Ascending aorta (tissue), 2 donors: Measurements from ENCODE around the gene IDUA. TPM values are rescaled to one million over a fixed set of nuclear protein-coding genes. Genes with fewer than 3 reads are reported as not detected.
A peak's percentile ranks its signal among the peaks of the same experiment; 100 is the strongest.

Source experiments
- DNase-seq, 2 donors: peaks; one replicate each; pipeline ENCODE4 v3.0.0-alpha.2; 2019; ENCODE audit warnings: low spot score in 2 of 2
- H3K27ac ChIP-seq, 2 donors: fragments of 200-600 bp; sonication (generic); one replicate each; pipeline ENCODE4 v1.5.1; 2016 to 2017; ENCODE audit warnings: mild to moderate bottlenecking in 1 of 2
- H3K27me3 ChIP-seq: fragments of 200-600 bp; sonication (generic); one replicate; pipeline ENCODE4 v1.5.1; 2017
- H3K36me3 ChIP-seq, 2 donors: fragments of 200-600 bp; sonication (generic); one replicate each; pipeline ENCODE4 v1.5.1; 2016
- H3K4me1 ChIP-seq, 2 donors: fragments of 200-600 bp; sonication (generic); one replicate each; pipeline ENCODE4 v1.5.1; 2016 to 2017; ENCODE audit warnings: mild to moderate bottlenecking in 1 of 2
- H3K4me3 ChIP-seq, 2 donors: fragments of 200-600 bp; sonication (generic); one replicate each; pipeline ENCODE4 v1.5.1; 2016 to 2017; ENCODE audit warnings: mild to moderate bottlenecking in 1 of 2
- H3K9me3 ChIP-seq, 2 donors: fragments of 200-600 bp; sonication (generic); one replicate each; pipeline ENCODE4 v1.5.1; 2016
- intact Hi-C: fragments of 100-400 bp; cut with DNase I; formaldehyde crosslinking; loops from one replicate; pipeline ENCODE4 v1.15.1; 2023
- total RNA-seq: library from RNA; depleted of rRNA; stranded (reverse); fragments of >200 nt; gene quantifications from one replicate; pipeline ENCODE4 v1.1.0, GENCODE V29; 2016
- TF ChIP-seq, protein P1 (sequence below), 3 experiments: fragments of 200-600 bp in 2 of 3; fragments of 450-650 bp in 1 of 3; sonication (generic) in 2 of 3; IDR thresholded peaks; one replicate each; pipeline ENCODE4 v1.5.1; 2016 to 2019; ENCODE audit warnings: antibody characterized with exemption in 3 of 3, mild to moderate bottlenecking in 1 of 3, moderate library complexity in 1 of 3

IDUA gene
- total RNA-seq, 1 donor from 2014 or later: 118 TPM

DNA sequence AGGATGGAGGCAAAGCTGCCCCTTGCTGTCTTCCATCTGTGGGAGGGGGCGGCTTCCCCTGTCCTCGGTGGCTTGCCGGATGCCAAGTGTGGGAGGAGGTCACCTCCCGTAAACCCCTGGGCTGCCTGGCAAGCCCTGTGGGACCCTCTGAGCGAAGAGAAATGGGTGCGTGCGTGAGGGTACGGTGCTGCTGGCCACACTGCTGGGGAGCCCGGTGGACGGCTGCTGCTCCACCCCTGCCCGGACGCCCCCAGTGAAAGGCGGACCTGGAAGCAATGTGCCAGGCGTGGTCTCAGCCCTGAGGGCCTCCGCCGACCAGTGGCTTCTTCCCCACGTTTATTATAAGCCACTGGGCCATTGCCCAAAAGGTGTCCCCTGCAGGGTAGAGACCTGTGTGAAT is 4.6 kb upstream of the IDUA start:
- H3K9me3 ChIP-seq: no peaks in the 10 kb centered on the region
- H3K36me3 ChIP-seq: no peaks in the 10 kb centered on the region
- intact Hi-C loops: no loop called here
- no peak for DNase-seq
- TF ChIP-seq, protein P1, sequence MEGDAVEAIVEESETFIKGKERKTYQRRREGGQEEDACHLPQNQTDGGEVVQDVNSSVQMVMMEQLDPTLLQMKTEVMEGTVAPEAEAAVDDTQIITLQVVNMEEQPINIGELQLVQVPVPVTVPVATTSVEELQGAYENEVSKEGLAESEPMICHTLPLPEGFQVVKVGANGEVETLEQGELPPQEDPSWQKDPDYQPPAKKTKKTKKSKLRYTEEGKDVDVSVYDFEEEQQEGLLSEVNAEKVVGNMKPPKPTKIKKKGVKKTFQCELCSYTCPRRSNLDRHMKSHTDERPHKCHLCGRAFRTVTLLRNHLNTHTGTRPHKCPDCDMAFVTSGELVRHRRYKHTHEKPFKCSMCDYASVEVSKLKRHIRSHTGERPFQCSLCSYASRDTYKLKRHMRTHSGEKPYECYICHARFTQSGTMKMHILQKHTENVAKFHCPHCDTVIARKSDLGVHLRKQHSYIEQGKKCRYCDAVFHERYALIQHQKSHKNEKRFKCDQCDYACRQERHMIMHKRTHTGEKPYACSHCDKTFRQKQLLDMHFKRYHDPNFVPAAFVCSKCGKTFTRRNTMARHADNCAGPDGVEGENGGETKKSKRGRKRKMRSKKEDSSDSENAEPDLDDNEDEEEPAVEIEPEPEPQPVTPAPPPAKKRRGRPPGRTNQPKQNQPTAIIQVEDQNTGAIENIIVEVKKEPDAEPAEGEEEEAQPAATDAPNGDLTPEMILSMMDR (IDR thresholded peaks at IDR 0.05): no peak
- no peak overlapping the region for H3K4me3 ChIP-seq
- H3K27ac ChIP-seq: no peak overlapping the region
- H3K4me1 ChIP-seq: peaks cover 0 to 7% of the 10 kb centered on the region in 2 donors
- H3K27me3 ChIP-seq: no peaks in the 10 kb centered on the region

DNA sequence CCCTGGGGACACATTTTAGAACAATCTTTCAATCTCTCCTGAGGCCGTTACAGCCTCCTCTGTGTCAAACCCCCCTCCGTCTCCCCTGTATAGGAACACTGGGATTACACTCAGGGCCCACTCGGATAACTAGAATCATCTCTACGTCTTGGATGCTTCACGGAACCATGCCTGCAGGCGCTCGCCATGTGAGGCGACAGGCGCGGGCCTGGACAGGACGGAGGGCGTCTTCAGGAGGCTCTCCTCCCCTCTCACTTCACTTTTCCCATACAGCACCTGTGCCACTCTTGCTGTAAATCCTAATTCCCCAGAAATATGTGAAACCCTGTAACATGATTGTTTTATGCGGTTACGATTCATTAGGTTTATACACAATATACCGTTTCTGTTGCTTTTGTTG is 4.0 kb upstream of the IDUA start:
- Histone ChIP-seq H3K4me3 (no peak overlapping the region), H3K9me3 (no peaks in the 10 kb centered on the region), H3K27ac (no peak overlapping the region), H3K27me3 (no peaks in the 10 kb centered on the region), H3K4me1 (peaks cover 4 to 12% of the 10 kb centered on the region in 2 donors), H3K36me3 (no peaks in the 10 kb centered on the region)
- no peak for DNase-seq
- intact Hi-C loops: no loop called here
- TF ChIP-seq, protein P1 (IDR thresholded peaks at IDR 0.05): no peak

DNA sequence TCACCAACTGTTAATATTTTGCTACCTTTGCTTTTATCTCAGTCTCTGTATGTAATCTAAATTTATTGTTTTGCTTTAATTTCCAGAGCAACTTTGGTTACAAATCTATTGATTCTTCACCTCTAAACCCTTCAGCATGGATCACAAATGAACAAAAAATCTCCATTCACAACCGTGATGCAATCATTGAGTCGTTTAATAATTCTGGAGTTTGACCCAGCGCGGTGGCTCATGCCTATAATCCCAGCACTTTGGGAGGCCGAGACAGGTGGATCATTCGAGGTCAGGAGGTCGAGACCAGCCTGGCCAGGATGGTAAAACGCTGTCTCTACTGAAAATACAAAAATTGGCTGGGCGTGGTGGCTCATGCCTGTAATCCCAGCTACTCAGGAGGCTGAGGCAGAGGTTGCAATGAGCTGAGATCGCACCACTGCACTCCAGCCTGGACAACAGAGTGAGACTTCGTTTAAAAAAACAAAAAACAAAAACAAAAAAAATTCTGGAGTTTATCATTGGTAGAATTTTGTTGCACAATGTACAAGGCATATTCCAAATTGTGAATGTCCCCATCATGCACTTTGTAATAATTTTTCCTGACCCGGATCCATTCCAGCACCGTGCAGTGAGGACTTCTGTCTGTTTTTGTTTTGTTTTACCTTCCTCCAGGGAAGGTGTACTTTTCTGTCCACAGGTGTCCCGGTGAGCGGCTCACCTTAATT is 2.3 kb upstream of the IDUA start:
- Histone ChIP-seq H3K4me3 (no peak overlapping the region), H3K9me3 (no peaks in the 10 kb centered on the region), H3K27ac (no peak overlapping the region), H3K36me3 (peaks cover 0 to 1% of the 10 kb centered on the region in 2 donors), H3K4me1 (peaks cover 4 to 14% of the 10 kb centered on the region in 2 donors), H3K27me3 (no peaks in the 10 kb centered on the region)
- TF ChIP-seq, protein P1 (IDR thresholded peaks at IDR 0.05): no peak
- no peak for DNase-seq
- intact Hi-C loops: no loop called here

DNA sequence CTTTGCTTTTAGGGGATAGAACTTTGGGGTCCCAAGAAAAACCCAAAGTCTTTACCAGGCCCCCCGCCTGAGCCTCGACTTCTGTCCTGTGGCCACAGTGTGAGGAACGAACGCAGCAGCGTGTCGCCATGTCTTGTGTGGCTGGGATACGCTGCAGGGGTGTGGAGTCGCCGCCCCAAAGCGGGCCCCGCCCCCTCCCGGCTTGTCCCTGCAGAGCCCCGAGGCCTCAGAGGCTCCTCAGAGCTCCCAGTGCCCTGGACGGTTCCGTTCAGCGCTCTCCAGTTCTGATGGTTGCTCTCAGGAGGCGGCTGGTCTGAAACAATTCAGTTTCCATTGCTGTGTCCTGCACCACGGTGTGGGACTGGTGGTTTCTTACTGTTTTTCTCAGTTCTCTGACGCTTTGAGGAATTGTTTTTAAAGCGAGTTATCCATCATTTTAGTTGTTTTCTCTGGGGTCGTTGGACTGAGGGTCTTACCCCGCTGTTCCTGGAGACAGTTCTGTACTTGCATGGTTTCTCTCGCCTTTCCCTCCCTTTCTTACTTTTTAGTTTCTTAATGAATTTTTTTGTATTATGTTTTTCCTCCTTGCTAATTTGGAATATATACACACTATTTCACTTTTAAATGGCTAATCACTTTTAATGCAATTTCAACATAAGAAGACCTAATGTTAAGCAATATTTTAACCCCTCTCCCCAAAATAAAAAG is 1.6 kb upstream of the IDUA start:
- peaks cover 5 to 9% of the 10 kb centered on the region in 2 donors for H3K36me3 ChIP-seq
- intact Hi-C loops: no loop called here
- TF ChIP-seq, protein P1 (IDR thresholded peaks at IDR 0.05): no peak
- DNase-seq: no peak
- H3K27ac ChIP-seq: no peak overlapping the region
- peak overlapping the region in 1 of 2 donors; percentile 20 for H3K4me3 ChIP-seq
- H3K4me1 ChIP-seq: peaks cover 4 to 14% of the 10 kb centered on the region in 2 donors
- no peaks in the 10 kb centered on the region for H3K9me3 ChIP-seq
- H3K27me3 ChIP-seq: no peaks in the 10 kb centered on the region

DNA sequence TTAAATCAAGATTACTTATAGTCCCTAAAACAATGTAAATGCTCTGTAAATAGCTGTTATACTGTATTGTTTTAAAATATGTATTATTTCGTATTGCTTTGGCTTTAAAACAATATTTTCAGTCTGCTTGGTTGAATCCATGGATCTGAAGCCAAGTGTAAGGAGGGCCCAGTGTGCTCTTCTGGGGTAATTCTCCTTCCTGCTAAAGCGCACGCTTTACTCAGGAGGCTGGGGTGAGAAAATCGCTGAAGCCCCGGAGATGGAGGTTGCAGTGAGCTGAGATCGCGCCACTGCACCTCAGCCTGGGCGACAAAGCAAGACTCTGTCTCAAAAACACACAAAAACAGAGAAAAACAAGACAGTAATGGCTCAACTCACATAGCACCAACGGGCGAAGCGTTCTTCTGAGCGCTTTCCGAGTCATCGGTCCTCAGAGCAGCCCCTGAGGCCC is 391 bp upstream of the IDUA start:
- Histone ChIP-seq H3K4me1 (peaks cover 4 to 14% of the 10 kb centered on the region in 2 donors), H3K36me3 (peaks cover 8 to 19% of the 10 kb centered on the region in 2 donors), H3K27ac (no peak overlapping the region), H3K9me3 (no peaks in the 10 kb centered on the region), H3K4me3 (peak overlapping the region; percentile 71 to 76), H3K27me3 (no peaks in the 10 kb centered on the region)
- intact Hi-C loops: no loop called here
- TF ChIP-seq, protein P1 (IDR thresholded peaks at IDR 0.05): no peak
- DNase-seq: no peak
